RWPE2 (cell line): ENCODE measurements around the gene ADRM1.
A peak's percentile ranks its signal among the peaks of the same experiment; 100 is the strongest.

Source experiments
- ATAC-seq: fragments of 200-7000 bp; cut with Tn5 transposase; 3 replicates; pipeline ENCODE4 v1.9.1; 2021; ENCODE audit warnings: low read depth
- DNase-seq: peaks from one replicate; pipeline ENCODE4 v3.0.0-alpha.2; 2020; ENCODE audit warnings: low spot score
- H3K27ac ChIP-seq: fragments of 450-650 bp; 2 replicates; pipeline ENCODE4 v1.5.1; 2017; ENCODE audit warnings: mild to moderate bottlenecking; ENCODE audit not compliant: poor library complexity, severe bottlenecking
- H3K27me3 ChIP-seq: fragments of 250-450 bp; sonication (Bioruptor Pico); 2 replicates; pipeline ENCODE4 v1.5.1; 2021; ENCODE audit warnings: mild to moderate bottlenecking, moderate library complexity; ENCODE audit not compliant: insufficient read depth, poor library complexity, severe bottlenecking
- H3K36me3 ChIP-seq: fragments of 250-450 bp; sonication (Bioruptor Pico); 2 replicates; pipeline ENCODE4 v1.5.1; 2020; ENCODE audit warnings: low read depth, mild to moderate bottlenecking, moderate library complexity
- H3K4me1 ChIP-seq: fragments of 250-450 bp; sonication (Bioruptor Pico); 2 replicates; pipeline ENCODE4 v1.5.1; 2021; ENCODE audit warnings: mild to moderate bottlenecking, moderate library complexity; ENCODE audit not compliant: insufficient read depth, poor library complexity, severe bottlenecking
- H3K4me3 ChIP-seq: fragments of 250-450 bp; sonication (Bioruptor Pico); 2 replicates; pipeline ENCODE4 v1.5.1; 2021; ENCODE audit warnings: mild to moderate bottlenecking, moderate library complexity; ENCODE audit not compliant: severe bottlenecking
- H3K9me3 ChIP-seq: fragments of 250-450 bp; sonication (Bioruptor Pico); 2 replicates; pipeline ENCODE4 v1.5.1; 2021; ENCODE audit warnings: mild to moderate bottlenecking, moderate library complexity; ENCODE audit not compliant: severe bottlenecking
- TF ChIP-seq, protein P1 (sequence below): fragments of 450-650 bp; IDR thresholded peaks from one replicate; pipeline ENCODE4 v1.5.1; 2017; ENCODE audit warnings: mild to moderate bottlenecking, moderate library complexity; ENCODE audit not compliant: poor library complexity, severe bottlenecking

The ADRM1 gene

DNA sequence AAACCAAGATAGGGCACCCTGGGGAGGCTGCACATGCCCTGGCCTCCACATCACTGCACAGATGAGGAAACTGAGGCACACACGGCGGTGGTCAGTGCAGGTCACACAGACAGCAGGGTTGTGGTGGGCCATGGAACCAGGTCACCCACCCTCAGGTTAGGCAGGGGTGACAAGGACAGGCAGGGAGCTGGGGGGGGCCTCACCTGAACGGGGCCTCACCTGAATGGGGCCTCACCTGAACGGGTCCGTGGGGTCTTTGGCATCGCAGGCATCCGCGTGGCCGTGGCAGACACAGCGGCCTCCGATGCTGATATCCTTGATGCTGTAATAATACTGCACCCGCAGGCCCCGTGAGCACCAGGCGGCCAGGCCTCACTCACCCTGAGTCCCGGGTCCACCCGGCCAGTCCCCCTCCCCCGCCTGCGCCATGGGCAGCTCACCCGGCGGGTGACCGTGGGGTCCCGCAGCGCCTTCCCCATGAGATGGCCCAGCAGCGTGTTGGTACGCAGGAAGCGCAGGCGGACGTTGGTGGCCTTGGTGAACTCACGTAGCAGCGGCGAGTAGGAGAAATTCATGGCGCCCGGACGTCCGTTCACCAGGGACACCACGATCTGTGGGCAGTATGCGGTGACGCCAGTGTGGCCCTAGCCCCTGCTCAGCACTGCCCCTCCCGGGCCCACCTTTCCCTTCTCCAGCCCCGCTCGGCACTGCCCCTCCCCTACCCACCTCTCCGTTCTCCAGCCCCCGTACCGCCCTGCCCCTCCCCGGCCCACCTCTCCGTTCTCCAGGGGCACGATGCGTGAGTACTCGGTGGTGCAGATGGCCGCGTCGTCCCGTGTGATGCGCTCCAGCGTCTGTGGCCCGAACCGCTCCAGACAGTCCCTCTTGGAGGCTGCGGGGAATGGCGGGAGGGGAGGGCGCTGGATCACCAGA, 48.9 kb downstream of the ADRM1 start:
- H3K9me3 ChIP-seq = no peaks in the 10 kb centered on the region
- H3K36me3 ChIP-seq = peaks cover 86% of the 10 kb centered on the region
- peak overlapping the region; percentile 99 for H3K27ac ChIP-seq
- H3K4me1 ChIP-seq = peaks cover 68% of the 10 kb centered on the region
- TF ChIP-seq, protein P1, sequence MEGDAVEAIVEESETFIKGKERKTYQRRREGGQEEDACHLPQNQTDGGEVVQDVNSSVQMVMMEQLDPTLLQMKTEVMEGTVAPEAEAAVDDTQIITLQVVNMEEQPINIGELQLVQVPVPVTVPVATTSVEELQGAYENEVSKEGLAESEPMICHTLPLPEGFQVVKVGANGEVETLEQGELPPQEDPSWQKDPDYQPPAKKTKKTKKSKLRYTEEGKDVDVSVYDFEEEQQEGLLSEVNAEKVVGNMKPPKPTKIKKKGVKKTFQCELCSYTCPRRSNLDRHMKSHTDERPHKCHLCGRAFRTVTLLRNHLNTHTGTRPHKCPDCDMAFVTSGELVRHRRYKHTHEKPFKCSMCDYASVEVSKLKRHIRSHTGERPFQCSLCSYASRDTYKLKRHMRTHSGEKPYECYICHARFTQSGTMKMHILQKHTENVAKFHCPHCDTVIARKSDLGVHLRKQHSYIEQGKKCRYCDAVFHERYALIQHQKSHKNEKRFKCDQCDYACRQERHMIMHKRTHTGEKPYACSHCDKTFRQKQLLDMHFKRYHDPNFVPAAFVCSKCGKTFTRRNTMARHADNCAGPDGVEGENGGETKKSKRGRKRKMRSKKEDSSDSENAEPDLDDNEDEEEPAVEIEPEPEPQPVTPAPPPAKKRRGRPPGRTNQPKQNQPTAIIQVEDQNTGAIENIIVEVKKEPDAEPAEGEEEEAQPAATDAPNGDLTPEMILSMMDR = no peak
- no peak overlapping the region for H3K4me3 ChIP-seq
- no peak for ATAC-seq
- peak; percentile 92 for DNase-seq
- no peaks in the 10 kb centered on the region for H3K27me3 ChIP-seq

DNA sequence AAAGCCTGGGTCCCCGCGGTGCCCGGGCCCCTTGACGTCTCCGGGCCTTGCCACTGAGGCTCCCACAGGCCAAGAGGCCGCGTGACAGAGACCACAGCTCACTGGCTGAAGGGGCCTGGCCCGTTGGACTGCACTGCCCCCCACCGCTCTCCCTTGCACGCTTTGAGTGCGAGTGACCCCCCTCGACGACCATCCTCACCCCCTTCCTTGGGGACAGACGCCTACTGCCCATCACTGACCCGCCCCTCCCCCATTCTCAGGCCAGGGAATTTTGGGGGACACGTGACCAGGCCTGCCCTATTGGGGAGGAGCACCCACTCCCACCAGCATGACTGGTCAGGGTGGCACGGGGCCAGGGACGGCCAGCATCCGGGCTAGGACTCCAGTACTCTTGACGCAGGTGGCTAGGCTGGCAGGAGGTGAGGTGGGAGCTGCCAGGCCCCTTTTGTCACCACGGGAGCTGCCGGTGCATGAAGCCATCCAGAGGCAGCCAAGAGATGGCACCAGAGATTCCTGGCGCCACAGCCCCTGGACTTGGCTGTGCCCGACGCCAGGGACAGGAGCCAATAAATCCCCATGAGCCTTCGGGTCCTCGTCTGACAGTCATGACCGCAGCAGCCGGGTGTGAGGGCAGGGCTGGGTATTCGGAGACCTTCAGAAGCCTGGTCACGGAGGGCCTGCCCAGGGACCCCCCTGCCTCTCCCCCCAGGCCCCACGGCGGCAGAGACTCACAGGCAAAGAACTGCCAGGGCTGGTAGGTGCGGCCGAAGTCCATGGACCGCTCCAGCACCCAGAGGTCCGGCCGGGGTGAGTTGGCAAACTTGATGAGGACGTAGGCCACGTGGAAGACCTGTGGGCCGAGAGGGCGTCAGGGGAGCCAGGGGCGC, 49.8 kb downstream of the ADRM1 start:
- H3K27ac ChIP-seq = peak overlapping the region; percentile 99

DNA sequence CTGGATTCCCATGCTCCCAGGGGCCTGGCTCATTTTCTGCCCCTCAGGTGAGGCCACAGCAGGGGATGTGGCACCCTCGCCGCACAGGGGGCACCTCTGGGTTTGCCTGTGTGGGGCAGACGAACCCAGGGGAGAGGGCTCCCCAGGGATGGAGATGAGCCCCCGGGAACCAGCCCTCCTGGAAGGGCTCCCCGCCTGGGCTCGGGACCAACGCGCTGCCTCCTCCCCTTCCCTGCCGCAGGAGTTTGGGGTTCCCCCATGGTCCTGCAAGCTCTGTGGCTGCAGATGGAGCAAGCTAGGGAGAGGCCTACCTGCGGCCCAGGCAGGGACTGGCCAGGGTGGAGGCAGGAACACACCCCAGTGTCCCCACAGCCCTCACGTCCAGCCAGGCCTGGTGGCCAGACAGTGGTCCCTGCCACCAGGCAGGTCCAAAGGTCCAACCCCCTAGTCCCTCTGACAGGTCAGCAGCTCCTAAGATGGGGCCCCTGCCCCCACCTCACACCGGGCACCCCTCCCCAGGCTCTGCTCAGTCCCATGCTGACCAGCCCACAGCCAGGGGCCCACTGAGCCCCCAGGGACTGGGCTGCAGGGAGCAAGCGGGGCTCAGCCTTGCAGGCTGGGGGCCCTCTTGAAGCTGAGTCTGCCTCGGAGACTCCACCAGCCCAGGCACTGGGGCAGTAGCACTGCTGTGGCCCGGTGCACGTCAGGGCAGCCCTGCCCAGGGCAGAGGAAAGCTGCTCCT, 50.7 kb downstream of the ADRM1 start:
- DNase-seq = peak; percentile 87
- Histone ChIP-seq H3K36me3 (peaks cover 86% of the 10 kb centered on the region), H3K9me3 (no peaks in the 10 kb centered on the region), H3K27ac (peak overlapping the region; percentile 99), H3K4me1 (peaks cover 86% of the 10 kb centered on the region), H3K4me3 (no peak overlapping the region), H3K27me3 (no peaks in the 10 kb centered on the region)
- TF ChIP-seq, protein P1 = no peak
- ATAC-seq = no peak

More for the DNA sequence above, 49.8 kb downstream of the ADRM1 start:
- peaks cover 86% of the 10 kb centered on the region for H3K36me3 ChIP-seq
- DNase-seq (peak; percentile 92), ATAC-seq (peak; percentile 4; the same call in 1 of the 3 replicates)
- TF ChIP-seq, protein P1 = peak; percentile 84
- no peaks in the 10 kb centered on the region for H3K27me3 ChIP-seq
- no peaks in the 10 kb centered on the region for H3K9me3 ChIP-seq
- no peak overlapping the region for H3K4me3 ChIP-seq
- peaks cover 77% of the 10 kb centered on the region for H3K4me1 ChIP-seq

DNA sequence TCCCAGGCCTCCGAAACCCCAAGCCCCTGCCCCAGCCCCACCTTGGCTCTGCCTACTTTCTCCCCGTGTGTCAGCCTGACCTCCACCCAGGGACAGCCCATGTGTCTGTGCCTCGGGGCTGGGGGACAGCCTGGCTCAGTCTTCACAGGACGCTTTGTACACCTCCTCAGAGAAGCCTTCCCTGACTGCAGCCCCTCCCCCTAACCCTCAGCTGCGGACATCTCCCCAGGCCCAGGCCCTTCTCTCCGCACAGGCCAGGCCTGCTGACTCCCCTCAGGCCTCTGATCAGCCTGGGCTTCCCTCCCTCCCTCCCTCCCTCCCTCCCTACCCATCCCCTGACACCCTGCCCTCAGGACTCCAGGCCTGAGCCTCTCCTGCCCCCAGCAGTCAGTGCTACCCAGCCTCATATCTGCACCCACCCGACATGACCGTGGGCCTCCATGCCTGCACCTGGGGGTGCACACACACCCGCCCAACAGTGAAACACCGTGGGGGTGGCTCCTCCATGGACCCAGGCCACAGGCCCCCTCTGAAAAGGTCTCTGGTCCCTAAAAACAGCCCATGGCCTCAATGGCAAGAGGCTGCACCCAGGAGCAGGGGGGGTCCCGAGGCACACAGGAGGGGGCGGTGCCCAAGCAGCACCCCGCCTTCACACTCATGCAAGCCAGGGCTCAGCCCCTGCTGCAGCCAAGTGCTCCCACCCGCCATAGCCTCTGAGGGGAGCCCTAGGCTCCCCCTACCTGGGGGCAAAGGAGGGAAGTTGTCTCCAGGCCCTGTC, 51.4 kb downstream of the ADRM1 start:
- Histone ChIP-seq H3K36me3 (peaks cover 84% of the 10 kb centered on the region), H3K4me3 (no peak overlapping the region), H3K27me3 (no peaks in the 10 kb centered on the region), H3K9me3 (no peaks in the 10 kb centered on the region), H3K4me1 (peaks cover 93% of the 10 kb centered on the region), H3K27ac (peak overlapping the region; percentile 99)
- DNase-seq (peak; percentile 87), ATAC-seq (no peak)
- TF ChIP-seq, protein P1 = no peak
